ENCODE data around the gene CLEC4E.
"Not testable (repeated sequence)": the region's sequence is repeated elsewhere in the genome, so short reads cannot be mapped to it uniquely, and the experiment has no call there.

The CLEC4E gene, protein sequence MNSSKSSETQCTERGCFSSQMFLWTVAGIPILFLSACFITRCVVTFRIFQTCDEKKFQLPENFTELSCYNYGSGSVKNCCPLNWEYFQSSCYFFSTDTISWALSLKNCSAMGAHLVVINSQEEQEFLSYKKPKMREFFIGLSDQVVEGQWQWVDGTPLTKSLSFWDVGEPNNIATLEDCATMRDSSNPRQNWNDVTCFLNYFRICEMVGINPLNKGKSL

DNA sequence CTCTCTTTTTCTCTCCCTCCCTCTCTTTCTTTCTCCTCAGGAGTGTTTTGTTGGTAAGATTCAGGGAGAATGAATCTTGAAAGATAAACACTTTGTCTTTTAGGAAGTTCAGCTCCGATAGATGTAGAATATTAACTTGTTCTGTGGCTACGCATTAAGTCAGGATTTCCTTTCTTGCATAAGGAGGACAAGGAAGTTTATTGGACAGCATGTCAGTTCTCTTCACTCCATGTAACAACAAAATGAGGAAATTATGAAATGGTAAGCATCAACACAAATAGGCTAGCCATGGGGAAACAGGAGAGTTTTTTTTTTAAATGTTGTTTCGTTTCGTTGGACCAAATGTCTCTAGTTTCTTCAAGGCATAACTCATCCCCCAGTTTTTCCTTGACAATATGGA lies at the start of gene CLEC4E:
TSS of gene CLEC4E (minus strand) at position 75 of the 400 bp plus-strand sequence. CDS start 108 bp downstream, outside the sequence.
- DNase-seq = not testable (repeated sequence)

DNA sequence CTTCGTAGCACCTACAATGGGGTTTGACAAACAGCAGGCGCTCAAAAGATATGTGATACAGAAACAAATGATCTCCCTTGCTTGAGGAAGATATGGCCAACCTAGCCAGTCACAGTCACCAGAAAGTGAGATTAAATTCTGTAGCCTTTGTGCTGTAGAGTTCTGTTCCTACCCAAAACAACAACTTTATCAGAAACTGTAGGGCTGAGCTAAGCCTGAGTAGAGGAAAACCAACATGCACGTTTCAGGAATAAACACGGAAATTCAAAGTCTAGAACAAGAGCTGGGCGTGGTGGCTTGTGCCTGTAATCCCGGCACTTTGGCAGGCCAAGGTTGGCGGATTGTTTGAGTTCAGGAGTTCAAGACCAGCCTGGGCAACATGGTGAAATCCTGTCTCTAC lies 49.0 kb upstream of the CLEC4E start:
- no peak for DNase-seq

DNA sequence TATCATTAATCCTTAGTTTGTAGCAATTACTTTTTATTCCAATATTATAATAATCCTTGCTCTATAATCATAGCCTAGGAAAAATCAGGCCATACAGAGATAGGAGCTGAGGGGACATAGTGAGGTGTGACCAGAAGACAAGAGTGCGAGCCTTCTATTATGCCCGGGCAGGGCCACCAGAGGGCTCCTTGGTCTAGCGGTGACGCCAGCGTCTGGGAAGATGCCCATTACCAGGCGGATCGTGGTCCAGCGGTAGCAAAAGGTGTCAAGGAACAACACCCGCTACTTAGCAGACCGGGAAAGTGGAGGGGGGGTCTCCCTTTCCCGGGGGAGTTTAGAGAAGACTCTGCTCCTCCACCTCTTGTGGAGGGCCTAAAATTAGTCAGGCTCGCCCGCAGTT lies 43.8 kb upstream of the CLEC4E start:
- DNase-seq = not testable (repeated sequence)

DNA sequence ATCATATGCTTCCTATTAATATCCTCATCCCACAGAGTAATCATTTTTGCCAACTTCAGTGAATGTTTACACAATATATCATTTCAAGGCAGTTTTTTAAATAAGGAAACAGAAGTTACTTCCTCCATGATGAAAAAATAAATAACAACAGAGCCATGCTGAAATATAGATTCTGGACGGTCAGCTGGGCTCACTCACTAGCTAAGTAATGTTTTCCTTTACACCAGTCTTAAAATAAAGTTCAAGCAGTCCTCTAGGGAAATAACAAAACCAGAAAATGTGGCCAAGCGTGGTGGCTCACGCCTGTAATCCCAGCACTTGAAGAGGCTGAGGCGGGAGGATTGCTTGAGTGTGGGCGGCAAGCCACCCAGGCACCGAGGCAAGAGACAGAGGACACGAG lies 43.3 kb upstream of the CLEC4E start:
- DNase-seq = no peak

DNA sequence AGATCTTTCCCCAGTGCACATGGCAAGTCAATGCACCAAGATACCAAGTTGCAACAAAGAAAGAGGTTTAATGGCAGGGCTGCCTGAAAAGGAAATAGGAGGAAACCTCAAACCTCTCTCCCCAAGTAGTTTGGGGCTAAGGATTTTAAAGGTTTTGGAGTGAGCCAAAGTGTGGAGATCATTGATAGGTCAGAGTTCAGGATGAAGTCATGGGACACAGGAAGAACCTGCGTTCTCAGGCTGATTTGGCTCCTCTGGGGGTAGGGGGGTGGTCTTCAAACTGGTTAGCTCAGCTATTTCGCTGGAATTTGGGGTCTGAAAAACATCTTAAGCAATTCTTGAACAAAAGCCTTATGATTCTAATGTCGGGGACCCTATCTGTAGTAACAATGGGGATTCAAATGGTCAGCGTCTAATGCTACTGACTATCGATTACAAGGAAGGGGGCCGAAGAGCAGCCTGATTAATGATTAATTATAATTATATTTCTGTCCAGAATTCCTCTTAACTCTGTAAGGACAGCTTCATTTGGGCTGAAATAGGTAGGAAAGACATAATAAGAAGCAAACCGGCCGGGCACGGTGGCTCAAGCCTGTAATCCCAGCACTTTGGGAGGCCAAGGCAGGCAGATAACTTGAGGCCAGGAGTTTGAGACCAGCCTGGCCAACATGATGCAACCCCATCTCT lies 40.5 kb upstream of the CLEC4E start:
- DNase-seq = no peak

DNA sequence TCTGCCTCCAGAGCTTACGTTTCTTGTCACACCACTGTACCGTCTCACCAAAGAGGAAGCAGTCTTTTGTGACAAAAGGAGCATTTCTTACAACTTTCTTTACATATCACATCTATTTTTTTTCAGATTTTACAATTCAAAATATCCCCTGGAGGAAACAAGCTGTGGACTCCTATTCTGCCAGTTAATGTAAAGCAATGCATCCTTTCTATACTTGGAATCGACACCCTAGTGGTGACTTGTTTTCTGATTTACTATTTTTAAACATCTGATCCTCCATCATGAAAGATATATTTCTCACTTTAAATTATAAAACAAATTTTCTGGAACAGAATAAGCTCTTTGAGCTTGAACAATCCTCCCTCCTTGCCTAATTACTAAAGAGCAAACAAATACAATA lies 37.2 kb upstream of the CLEC4E start:
- no peak for DNase-seq

DNA sequence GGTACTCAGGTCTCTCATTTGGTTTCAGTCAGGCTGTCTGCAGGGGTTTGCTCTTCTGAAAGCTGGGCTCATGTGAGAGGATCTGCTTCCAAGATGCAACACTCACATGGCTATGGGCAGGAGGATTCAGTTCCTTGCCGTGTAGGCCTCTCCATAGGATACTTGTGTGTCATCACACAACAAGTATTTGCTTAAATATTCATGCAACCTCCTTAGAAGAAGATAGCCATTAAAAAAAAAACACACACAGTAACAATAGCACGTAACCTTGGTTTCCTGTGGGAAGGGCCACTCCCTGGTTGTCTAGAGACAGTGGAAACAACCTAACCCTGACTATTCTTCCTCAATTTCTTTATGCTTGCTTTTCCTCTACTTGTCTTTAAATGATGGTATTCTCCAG lies 31.8 kb upstream of the CLEC4E start:
- DNase-seq = no peak

DNA sequence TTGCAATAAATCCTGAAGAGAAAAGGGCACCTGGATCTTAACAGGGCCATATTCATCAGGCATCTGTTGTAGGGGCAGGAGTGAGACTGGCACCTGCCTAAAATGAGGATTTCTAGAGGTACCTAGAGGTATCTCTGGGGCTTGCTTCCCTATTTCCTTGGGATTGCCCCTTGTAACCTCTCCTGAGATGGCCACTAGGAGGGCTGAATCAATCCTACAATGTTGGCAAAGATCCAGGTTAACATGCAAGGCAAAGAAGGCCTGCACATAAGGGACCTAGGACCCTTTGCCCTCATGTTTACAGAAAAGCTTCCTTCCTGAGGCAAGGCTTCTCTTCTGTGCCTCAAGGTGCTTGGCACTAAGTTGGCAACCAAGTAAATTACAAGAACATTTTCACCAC lies 25.8 kb upstream of the CLEC4E start:
- DNase-seq = no peak

DNA sequence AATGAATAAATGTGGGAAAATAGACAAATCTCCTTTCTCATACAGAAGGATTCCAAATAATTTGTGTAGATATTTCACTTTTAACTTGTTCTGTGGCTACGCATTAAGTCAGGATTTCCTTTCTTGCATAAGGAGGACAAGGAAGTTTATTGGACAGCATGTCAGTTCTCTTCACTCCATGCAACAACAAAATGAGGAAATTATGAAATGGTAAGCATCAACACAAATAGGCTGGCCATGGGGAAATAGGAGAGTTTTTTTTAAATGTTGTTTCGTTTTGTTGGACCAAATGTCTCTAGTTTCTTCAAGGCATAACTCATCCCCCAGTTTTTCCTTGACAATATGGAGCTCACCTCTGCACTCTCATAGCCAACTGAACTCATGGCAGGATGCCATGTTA lies 25.3 kb upstream of the CLEC4E start:
- not testable (repeated sequence) for DNase-seq

DNA sequence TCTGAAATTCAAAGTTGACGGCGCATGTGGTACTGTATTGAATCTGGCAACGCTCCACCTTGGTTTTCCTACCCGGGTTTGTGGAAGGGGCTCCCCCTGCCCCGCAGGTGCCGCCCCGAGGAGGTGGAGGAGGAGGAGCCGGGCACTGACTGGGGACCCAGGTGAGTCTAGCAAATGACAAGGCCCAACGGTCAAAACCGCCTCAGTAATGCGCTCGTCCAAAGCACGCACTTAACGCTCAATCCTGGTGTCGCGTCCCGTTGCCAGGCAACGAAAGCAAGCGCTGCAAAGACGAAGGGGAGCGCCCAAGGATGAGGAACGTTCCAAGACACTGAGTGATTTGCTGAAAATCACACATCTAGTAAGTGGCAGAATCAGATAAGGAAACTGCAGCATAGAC lies 24.0 kb upstream of the CLEC4E start:
- DNase-seq = no peak

DNA sequence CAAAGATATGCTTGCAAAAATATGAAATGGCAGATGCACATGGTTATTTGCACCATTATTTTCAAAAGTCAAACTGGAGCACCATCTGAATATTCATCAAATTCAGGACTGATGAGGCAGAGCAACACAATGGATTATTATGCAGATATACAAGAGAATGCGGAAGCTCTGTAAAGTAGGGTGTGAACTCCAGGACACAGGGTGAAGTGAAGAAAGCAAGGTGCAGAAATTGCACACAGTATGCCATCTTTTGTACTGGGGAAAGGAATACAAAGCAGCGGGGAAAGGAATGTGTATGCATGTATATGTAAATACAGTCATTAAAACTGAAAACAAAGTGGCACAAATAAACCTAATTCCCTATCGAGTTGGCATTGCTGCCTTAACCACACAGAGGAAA lies 22.7 kb upstream of the CLEC4E start:
- no peak for DNase-seq

DNA sequence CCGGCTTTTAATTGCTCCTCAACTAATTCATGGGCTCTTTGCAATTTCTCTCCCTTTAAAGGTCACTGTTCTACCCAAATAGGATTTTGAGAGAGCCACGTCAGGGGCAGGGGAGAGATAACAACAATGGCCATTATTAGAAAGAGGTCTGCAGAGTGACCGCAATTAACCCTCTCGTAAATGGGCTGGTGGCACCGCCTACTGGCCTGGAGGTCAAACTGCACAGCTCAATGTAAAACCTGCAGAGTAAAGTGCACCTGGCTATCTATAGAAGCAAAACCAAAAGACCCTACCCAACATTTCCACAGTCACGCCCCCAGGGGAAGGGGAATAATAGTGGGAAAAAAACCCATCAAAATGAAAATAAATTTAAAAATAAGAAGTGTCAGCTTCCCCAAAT lies 21.6 kb upstream of the CLEC4E start:
- no peak for DNase-seq

DNA sequence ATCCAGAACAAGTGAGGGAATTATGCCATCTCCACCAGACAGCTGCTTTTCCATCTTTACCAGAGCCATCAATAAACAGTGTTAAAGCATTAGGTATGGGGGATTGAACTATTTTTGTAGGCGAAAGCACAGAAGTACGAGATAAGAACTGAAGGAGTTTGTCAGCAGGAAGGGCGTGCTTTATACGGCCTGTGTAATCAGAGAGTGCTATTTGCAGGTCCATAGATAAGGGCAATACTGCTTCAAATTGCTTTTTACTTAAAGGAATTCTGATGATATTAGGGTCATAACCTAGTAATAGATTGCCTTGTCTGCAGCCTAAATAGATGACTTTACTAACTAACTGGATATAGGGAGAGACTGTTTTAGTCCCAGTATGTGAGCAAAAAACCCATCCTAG lies 20.3 kb upstream of the CLEC4E start:
- no peak for DNase-seq

DNA sequence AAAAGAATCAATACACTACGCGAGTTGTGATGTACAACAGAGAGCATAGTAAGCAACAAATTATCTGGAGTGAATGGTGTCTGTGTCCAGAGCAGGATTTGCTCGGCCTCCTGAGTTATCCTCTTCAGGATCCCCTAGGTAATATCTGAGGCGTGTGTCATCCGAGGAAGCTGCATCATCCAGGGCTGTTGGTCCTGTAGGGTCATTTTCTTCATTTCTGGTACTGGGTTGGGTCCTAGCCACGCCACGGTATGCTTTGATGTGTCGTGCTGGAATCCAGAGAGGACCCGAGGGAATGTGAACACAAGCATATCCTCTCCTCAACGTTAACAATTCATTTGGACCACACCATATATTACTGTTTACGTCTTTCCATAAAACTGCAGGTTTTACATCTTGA lies 19.0 kb upstream of the CLEC4E start:
- no peak for DNase-seq

DNA sequence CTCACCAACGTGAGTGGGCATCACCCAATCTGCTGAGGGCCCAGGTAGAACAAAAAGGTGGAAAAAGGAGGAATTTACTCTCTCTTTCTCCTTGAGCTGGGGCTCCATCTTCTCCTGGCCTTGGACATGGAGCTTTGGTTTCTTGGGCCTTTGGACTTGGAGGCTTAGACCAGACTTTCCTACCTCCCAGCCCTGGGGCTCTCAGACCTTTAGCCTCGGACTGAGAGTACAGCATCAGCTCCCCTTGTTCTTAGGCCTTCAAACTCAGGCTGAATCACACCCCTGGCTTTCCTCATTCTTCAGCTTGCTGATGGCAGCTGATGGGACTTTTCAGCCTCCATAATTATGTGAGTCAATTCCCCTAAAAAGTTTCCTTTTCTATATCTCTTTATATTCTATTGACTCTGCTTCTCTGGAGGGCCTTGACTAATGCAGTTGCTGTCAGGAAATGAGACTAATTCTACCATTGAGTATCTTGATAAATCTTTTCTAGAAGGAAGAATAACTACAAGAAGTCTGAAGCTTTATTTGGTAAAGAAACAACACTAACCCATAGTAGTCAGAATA lies 15.9 kb upstream of the CLEC4E start:
- no peak for DNase-seq

DNA sequence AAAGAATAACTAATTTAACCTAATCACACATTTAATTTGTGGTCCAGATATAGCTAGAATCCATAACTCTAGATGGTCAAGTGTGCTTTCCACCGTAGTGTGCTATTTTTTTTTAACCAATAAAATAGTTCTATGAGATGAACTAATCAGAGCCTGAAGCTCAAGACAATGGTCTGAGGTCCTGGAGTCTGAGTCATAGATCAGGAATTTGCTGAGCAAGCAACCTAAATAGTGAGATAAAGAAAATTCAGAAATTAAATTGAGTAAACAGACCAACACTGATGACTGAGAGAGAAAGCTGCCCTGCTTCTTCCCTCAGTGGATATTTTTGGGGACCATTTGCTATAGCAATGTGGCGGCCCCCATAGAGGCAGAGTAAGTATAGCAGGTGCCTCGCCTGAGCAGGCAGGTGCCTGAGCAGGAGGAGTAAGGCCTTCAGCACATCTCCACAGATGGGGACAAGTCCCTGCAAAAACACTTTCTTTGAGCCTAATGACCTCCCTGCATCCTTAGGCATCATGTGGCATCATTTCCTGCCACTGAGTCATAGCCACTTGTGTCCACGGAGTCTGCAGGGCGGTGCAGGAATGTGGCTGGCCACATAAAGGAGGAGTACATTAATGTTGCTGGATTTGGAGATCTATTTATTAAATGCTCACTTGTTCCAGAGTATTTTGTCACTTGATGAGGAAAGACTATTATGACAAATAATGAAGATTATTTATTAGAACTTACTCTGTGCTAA lies 13.9 kb upstream of the CLEC4E start:
- no peak for DNase-seq

DNA sequence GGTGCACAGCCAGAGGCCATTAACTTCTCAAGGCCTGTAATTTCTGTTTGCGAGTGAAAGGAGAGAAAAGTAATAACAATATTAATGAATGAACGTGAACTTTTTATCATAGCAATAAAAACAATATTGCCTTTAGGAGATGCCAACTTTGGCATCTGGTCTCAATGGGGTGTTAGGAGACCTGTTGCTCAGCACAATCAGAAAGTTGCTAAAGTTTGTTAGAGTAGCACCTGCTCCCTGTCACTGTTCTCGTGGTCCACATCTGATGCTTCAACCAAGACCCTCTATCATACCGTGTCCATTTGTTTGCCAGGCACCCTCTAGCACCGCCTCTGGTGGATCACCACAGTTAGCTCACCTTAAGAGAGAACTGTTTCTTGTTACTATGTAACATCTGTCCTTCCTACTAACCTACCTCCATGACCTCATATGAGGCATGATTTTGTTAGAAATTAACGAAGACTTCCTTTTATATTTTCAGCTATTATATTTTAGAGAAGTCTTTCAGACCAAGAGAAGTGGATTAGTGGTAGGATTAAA lies 12.5 kb upstream of the CLEC4E start:
- no peak for DNase-seq

DNA sequence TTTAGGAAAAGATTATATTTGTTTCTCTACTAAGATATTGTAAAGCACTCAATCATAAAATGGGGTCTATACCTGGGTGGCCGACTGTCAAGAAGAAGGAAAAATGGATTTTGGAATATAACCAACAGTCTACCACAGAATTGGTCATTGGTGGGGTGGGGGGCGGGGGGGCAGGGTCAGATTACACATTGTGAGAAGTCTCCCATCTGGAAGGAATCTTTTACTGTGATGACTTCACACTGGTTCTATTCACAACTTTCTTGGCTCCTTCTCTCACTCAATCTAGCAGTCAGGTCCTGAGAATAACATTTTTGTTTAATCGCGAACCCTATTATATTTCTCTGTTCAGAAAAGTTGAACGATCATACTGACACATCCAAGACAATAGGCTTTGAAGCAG lies 8.7 kb upstream of the CLEC4E start:
- no peak for DNase-seq

DNA sequence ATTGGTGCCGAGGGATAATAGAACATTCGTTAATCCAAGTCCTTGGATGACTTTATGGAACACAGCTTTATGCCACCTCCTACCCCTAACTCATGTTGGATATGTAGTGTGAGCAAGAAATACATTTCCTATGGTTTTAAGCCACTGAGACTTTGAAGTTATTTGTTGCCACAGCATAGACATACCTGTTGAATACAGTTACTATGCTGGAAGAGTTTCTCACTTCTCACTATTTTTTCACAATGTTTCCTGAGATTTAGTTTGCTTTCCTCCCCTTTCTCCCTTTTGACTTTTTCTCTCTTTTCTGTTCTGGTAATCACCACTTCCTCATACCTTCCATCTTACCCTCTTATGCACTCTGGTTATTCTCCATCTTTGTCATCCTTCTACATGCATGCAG lies 7.5 kb upstream of the CLEC4E start:
- no peak for DNase-seq

DNA sequence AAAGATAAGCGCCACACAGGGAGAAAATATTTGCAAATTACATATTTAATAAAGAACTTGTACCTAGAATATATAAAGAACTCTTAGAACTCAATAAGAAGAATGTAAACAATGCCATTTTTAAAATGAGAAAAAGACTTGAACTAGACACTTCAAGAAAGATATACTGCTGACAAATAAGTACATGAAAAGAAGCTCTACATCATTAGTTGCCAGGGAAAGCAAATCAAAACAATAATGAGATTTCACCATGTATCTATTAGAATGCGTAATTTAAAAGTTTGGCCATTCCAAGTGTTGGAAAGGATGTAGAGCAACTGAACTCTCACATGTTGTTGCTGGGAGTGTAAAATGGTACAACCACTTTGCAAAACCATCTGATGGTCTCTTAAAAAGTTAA lies 6.9 kb upstream of the CLEC4E start:
- DNase-seq = no peak

DNA sequence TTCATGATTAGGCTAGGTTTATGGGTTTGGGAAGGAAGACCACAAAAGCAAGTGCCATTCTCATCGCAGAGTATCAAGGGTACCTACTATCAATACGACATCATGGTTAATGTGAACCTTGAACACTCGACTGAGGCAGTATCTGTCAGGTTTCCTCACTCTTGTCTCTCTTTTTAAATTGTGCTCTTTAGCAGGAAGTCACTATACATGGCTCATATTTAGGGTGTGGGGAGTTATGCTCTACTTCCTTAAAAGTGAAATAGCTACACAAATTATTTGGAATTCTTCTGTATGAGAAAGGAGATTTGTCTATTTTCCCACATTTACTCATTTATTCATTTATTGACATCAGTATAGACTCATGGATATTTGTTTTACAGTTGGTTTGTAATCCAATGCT lies 5.9 kb upstream of the CLEC4E start:
- DNase-seq = no peak

DNA sequence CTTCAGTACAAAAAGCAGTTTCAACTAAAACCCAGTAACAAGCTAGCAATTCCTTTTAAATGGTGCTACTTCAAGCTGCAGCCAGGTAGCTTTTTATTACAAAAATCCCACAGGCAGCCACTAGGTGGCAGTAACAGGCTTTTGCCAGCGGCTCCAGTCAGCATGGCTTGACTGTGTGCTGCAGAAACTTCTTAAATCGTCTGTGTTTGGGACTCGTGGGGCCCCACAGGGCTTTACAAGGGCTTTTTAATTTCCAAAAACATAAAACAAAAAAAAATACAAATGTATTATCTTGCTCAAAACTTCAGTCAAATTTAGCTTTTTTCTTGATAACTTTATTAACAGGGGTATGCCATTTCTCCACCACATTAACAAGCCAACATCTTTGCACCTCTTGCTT lies 3.6 kb upstream of the CLEC4E start:
- DNase-seq = peak; percentile 55

DNA sequence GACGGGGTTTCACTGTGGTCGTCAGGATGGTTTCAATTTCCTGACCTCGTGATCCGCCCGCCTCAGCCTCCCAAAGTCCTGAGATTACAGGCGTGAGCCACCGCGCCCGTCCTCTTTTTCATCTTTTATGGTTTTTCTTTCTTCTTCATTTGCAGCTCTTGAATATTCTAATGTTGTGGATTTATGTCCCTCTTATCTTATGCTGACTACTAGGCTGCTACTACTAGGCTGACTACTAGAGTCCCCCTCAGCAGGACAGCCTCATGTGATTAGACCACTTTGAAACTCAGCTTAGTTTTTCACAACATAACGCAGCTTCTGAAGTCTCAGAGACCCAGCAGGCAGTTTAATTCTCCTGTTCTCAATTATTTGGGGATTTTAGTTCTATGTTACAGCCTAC lies 857 bp upstream of the CLEC4E start:
- DNase-seq = no peak

DNA sequence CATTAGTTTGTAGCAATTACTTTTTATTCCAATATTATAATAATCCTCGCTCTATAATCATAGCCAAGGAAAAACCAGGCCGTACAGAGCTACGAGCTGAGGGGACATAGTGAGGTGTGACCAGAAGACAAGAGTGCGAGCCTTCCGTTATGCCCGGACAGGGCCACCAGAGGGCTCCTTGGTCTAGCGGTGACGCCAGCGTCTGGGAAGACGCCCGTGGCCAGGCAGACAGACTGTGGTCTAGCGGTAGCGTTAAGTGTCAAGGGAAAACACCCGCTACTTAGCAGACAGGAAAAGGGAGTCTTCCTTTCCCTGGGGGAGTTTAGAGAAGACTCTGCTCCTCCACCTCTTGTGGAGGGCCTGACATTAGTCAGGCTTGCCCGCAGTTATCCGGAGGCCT lies 2.9 kb downstream of the CLEC4E start:
- DNase-seq = not testable (repeated sequence)

Measured in NCI-H1694 (cell line).